ENCODE measurements around the gene NECTIN1. TPM values are rescaled to one million over a fixed set of nuclear protein-coding genes. Genes with fewer than 3 reads are reported as not detected.

NECTIN1 gene
- total RNA-seq, 1 donor from 2014 or later, result 19.5 TPM

- H3K36me3 Mint-ChIP-seq, result peaks cover 7% of the 10 kb centered on the region
- no peaks in the 10 kb centered on the region for H3K9me3 ChIP-seq (ENCODE audit: low read depth)
- peaks cover 100% of the 10 kb centered on the region for H4K20me1 ChIP-seq (ENCODE audit: low read depth)
- no peak overlapping the region for H3K27ac ChIP-seq
- no peaks in the 10 kb centered on the region for H3K27me3 ChIP-seq
- H3K4me1 Mint-ChIP-seq, result peaks cover 82% of the 10 kb centered on the region
- H2AFZ ChIP-seq (replicated peaks), result no peak overlapping the region
- peak overlapping the region; percentile 22 for H3K4me3 Mint-ChIP-seq
- H3K27me3 Mint-ChIP-seq (ENCODE audit: insufficient read depth, low read depth), result peaks cover 2% of the 10 kb centered on the region
- H3K27ac Mint-ChIP-seq, result peak overlapping the region; percentile 89
- peaks cover 3% of the 10 kb centered on the region for H3F3A ChIP-seq (ENCODE audit: low read depth)
- peaks cover 34% of the 10 kb centered on the region for H3K4me1 ChIP-seq
- peak overlapping the region; percentile 17 for H3K4me2 ChIP-seq
- H3K4me3 ChIP-seq, result no peak overlapping the region
- TF ChIP-seq EZH2phosphoT487 (IDR thresholded peaks at IDR 0.05) (no peak), EZH2 (IDR thresholded peaks at IDR 0.05) (no peak), CTCF (IDR thresholded peaks at IDR 0.05) (no peak)
- no peak for DNase-seq (ENCODE audit: low spot score)
- peaks cover 100% of the 10 kb centered on the region for H3K79me2 ChIP-seq (ENCODE audit: low read depth)
- no peak overlapping the region for H3K9ac ChIP-seq
- no peaks in the 10 kb centered on the region for H3K36me3 ChIP-seq
- no peaks in the 10 kb centered on the region for H3K9me3 Mint-ChIP-seq
These were observed 19.8 kb downstream of the NECTIN1 start for GRCh38 chr11:119709171-119709570.

GRCh38 chr11:119708384-119708783 lies 20.6 kb downstream of the NECTIN1 start:
- H2AFZ ChIP-seq (replicated peaks), result no peak overlapping the region
- Mint-ChIP-seq H3K4me3 (peak overlapping the region; percentile 22), H3K36me3 (peaks cover 7% of the 10 kb centered on the region), H3K4me1 (peaks cover 82% of the 10 kb centered on the region), H3K27me3 (ENCODE audit: insufficient read depth, low read depth) (peaks cover 2% of the 10 kb centered on the region), H3K9me3 (no peaks in the 10 kb centered on the region), H3K27ac (peak overlapping the region; percentile 8)
- no peaks in the 10 kb centered on the region for H3K27me3 ChIP-seq
- no peak overlapping the region for H3K9ac ChIP-seq
- H3K79me2 ChIP-seq (ENCODE audit: low read depth), result peaks cover 100% of the 10 kb centered on the region
- no peaks in the 10 kb centered on the region for H3K9me3 ChIP-seq (ENCODE audit: low read depth)
- no peak overlapping the region for H3K4me2 ChIP-seq
- peaks cover 100% of the 10 kb centered on the region for H4K20me1 ChIP-seq (ENCODE audit: low read depth)
- DNase-seq (ENCODE audit: low spot score), result no peak
- TF ChIP-seq CTCF (IDR thresholded peaks at IDR 0.05) (no peak), EZH2 (IDR thresholded peaks at IDR 0.05) (no peak)
- H3F3A ChIP-seq (ENCODE audit: low read depth), result peaks cover 3% of the 10 kb centered on the region
- H3K4me1 ChIP-seq, result peaks cover 27% of the 10 kb centered on the region
- H3K4me3 ChIP-seq, result no peak overlapping the region
- H3K36me3 ChIP-seq, result no peaks in the 10 kb centered on the region
- no peak overlapping the region for H3K27ac ChIP-seq

DNA sequence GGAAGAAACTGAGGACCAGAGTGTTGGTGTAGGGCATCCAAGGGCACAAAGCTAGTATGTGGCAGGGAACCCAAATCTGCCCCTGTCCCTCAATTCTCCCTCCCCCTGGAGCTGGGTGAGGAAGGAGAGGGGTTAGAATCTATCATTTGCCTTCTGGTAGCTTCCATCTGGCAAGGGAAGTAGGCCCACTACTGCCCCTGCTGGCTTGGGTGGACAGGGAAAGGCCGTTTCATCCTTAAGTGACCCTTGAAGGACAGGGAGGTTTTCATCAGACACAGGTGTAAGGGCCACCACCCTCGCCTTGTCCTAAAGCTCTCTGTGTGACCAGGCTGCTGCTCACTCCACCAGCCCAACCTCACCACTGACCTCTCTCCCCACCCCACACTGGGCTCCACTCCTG lies 22.1 kb downstream of the NECTIN1 start:
- peaks cover 100% of the 10 kb centered on the region for H4K20me1 ChIP-seq (ENCODE audit: low read depth)
- H3F3A ChIP-seq (ENCODE audit: low read depth), result no peaks in the 10 kb centered on the region
- H3K27ac ChIP-seq, result no peak overlapping the region
- H3K27me3 ChIP-seq, result no peaks in the 10 kb centered on the region
- H3K4me1 Mint-ChIP-seq, result peaks cover 83% of the 10 kb centered on the region
- no peaks in the 10 kb centered on the region for H3K9me3 ChIP-seq (ENCODE audit: low read depth)
- H3K4me1 ChIP-seq, result peaks cover 16% of the 10 kb centered on the region
- no peaks in the 10 kb centered on the region for H3K9me3 Mint-ChIP-seq
- peaks cover 100% of the 10 kb centered on the region for H3K79me2 ChIP-seq (ENCODE audit: low read depth)
- no peak overlapping the region for H3K4me3 ChIP-seq
- no peak overlapping the region for H3K4me3 Mint-ChIP-seq
- no peaks in the 10 kb centered on the region for H3K36me3 ChIP-seq
- peaks cover 2% of the 10 kb centered on the region for H3K27me3 Mint-ChIP-seq (ENCODE audit: insufficient read depth, low read depth)
- no peak overlapping the region for H3K4me2 ChIP-seq
- H3K27ac Mint-ChIP-seq, result peak overlapping the region; percentile 65
- H3K36me3 Mint-ChIP-seq, result peaks cover 7% of the 10 kb centered on the region
- no peak for TF ChIP-seq EZH2 (IDR thresholded peaks at IDR 0.05)
- TF ChIP-seq EZH2phosphoT487 (IDR thresholded peaks at IDR 0.05), result no peak
- peak; percentile 42 for TF ChIP-seq CTCF (IDR thresholded peaks at IDR 0.05)
- DNase-seq (ENCODE audit: low spot score), result peak; percentile 45
- H2AFZ ChIP-seq (replicated peaks), result no peak overlapping the region
- no peak overlapping the region for H3K9ac ChIP-seq

All from neural progenitor cell (in vitro differentiated cells).